LNCaP clone FGC (cell line): ENCODE data around the gene TEX22.
A peak's percentile ranks its signal among the peaks of the same experiment; 100 is the strongest.

Experiments
- DNase-seq: peaks from one replicate; pipeline ENCODE4 v3.0.0-alpha.2; 2011; ENCODE audit warnings: low read depth
- H3K4me3 ChIP-seq: 2 replicates; pipeline ENCODE4 v1.5.1; 2011; ENCODE audit warnings: mild to moderate bottlenecking, low read depth, low read length, control low read depth
- TF ChIP-seq, protein P1 (sequence below): IDR thresholded peaks from 2 replicates; pipeline ENCODE4 v1.5.1; 2012; ENCODE audit warnings: mild to moderate bottlenecking; ENCODE audit not compliant: control insufficient read depth, insufficient read depth; ENCODE audit errors: extremely low read depth

TEX22 gene

DNA sequence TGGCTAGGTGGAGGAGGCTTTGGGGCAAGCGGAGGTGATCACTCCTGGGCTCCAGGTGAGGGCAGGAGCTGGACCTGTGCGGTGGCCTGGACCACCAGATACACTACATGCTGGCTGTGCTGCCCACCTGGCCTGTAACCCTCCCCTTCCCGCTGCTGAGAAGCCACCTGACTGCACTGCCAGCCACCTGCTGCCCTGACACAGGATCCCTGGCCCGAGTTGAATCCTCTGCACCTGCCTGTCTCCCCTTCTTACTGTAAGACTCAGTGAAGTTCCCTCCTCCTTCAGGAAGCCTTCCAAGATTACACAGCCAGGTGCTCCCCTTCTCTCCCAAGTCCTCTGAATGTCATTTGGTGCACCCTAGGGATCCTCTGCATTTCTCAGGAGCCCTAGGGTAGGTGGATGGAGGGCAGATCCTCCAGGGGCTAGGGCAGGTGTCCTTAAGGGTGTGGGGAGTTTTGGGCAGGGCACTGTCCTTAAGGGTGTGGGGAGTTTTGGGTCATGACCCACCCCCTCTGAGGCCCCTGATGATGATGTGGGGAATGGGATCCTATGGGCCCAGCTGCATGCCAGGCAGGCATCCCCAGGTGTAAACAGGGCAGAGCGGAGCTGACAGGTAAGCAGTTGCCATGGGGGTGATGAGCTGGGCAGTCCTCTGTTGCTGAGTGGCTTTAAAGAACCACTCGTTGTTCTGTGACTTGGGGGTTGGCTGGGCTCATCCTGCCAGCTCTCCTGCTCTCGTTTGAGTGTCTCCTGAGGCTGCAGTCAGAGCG is 14.6 kb downstream of the TEX22 start:
- H3K4me3 ChIP-seq = no peak overlapping the region
- no peak for DNase-seq
- TF ChIP-seq, protein P1, sequence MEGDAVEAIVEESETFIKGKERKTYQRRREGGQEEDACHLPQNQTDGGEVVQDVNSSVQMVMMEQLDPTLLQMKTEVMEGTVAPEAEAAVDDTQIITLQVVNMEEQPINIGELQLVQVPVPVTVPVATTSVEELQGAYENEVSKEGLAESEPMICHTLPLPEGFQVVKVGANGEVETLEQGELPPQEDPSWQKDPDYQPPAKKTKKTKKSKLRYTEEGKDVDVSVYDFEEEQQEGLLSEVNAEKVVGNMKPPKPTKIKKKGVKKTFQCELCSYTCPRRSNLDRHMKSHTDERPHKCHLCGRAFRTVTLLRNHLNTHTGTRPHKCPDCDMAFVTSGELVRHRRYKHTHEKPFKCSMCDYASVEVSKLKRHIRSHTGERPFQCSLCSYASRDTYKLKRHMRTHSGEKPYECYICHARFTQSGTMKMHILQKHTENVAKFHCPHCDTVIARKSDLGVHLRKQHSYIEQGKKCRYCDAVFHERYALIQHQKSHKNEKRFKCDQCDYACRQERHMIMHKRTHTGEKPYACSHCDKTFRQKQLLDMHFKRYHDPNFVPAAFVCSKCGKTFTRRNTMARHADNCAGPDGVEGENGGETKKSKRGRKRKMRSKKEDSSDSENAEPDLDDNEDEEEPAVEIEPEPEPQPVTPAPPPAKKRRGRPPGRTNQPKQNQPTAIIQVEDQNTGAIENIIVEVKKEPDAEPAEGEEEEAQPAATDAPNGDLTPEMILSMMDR = no peak

DNA sequence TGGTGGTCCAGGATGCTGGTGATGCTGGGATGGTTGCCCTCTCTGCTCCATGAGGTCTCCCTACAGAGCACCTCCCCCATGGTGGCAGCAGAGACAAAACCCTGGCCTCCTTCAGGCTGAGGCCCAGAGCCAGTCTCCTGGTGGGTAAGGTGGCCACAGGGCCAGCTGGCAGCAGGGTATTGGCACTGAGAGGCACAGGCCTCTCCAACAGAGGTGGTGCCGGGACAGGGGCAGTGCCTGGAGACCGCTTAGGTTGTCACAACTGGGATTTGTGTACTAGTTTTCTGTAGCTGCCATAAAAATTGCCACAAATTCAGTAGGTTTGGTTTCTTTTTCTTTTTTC is 15.2 kb downstream of the TEX22 start:
- TF ChIP-seq, protein P1 = no peak
- no peak for DNase-seq
- H3K4me3 ChIP-seq = no peak overlapping the region

DNA sequence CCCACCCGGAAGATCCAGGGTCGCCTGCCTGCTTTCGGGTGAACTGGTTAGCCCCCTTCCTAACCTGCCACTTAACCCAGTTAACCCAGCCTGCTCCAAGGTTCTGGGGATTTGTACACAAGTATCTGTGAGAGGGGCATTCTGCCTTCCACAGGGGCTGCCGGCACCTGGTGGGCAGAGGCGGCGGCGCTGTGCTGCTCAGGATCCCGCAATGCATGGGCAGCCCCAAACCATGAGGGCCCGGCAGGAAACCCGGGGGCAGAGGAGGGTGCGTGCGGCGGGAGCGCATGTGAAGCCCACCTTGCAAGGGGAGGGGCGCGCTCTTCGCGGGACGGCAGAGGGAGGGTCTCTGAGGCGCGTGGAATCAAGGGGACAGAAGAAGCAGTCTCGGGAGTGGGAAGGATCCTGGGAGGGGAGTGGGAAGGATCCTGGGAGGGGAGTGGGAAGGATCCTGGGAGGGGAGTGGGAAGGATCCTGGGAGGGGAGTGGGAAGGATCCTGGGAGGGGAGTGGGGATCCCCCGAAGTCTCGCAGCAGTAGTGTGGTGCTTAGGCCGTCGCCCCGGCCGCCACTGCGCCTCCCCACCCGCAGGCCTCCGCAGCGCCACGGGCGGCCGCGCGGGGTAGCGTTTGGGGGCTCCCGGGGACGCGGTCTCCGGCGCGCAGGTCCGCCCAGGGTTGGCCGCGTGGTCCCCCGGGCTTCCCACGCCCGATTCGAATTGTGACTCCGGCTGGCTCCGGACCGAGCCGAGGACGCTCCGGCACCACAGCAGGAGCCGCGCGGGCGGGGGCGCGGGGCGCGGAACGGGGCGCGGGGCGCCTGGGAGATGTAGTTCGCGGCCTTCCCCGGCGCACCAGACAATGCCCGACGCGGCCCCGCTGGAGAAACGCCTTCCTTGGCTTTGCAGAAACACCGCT is 16.4 kb downstream of the TEX22 start:
- TF ChIP-seq, protein P1 = peak; percentile 68
- no peak for DNase-seq
- peak overlapping the region; percentile 36 for H3K4me3 ChIP-seq

DNA sequence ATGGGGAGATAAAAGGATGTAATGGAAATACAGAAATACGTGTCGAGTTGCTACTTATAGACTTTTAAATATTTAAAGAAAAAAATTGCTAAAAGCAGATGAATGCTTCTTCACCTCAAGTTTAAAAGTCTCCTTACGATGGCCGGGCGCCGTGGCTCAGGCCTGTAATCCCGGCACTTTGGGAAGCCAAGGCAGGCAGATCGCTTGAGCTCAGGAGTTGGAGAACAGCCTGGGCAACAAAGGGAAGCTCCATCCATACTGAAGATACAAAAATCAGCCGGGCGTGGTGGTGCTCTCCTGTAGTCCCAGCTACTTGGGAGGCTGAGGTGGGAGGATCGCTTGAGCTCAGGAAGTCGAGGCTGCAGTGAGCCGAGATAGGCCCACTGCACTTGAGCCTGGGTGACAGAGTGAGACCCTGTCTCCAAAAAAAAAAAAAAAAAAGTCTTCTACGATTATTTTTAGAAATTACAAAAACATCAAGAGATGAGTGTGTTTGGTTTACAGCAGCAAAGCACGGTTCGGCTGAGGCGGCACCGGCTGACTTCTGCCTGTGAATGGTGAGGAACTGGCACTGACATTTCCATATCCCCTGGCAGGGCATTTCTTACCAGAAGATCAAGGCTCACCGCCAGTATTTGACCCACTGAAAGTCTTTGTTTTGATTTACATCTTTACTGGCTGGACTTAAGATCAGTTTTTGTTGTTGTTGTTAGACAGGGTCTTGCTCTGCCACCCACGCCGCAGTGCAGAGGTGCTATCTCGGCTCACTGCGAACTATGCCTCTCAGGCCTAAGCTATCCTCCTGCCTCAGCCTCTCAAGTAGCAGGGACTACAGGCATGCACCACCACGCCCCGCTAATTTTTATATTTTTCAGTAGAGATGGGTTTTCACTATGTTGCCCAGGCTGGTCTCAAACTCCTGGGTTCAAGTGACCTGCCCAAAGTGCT is 17.4 kb downstream of the TEX22 start:
- H3K4me3 ChIP-seq = peak overlapping the region; percentile 36; the same call in 1 of the 2 replicates
- TF ChIP-seq, protein P1 = no peak
- DNase-seq = no peak

DNA sequence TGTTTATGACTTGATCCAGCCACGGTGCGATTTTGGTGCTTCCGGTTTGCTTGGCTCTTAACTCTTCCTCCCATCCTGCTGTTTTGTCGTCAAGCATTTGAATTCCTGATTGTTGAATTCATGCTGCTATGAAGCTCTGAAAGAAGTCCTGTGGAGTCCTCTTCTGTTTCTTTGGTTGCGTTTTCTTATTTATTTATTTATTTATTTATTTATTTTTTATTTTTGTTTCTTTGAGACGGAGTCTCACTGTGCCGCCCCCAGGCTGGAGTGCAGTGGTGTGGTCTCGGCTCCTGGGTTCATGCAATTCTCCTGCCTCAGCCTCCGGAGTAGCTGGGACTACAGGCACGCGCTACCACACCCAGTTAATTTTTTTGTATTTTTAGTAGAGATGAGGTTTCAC is 18.3 kb downstream of the TEX22 start:
- DNase-seq = no peak
- no peak overlapping the region for H3K4me3 ChIP-seq
- TF ChIP-seq, protein P1 = no peak

GRCh38 chr14:105417690-105418121 is 19.4 kb downstream of the TEX22 start:
- H3K4me3 ChIP-seq = no peak overlapping the region
- TF ChIP-seq, protein P1 = no peak
- DNase-seq = no peak
